ENCODE data around the gene TRIP11. TPM values are rescaled to one million over a fixed set of nuclear protein-coding genes. Genes with fewer than 3 reads are reported as not detected.

The TRIP11 gene
- total RNA-seq, 1 experiment from 2014 or later, result 37.4 TPM

DNA sequence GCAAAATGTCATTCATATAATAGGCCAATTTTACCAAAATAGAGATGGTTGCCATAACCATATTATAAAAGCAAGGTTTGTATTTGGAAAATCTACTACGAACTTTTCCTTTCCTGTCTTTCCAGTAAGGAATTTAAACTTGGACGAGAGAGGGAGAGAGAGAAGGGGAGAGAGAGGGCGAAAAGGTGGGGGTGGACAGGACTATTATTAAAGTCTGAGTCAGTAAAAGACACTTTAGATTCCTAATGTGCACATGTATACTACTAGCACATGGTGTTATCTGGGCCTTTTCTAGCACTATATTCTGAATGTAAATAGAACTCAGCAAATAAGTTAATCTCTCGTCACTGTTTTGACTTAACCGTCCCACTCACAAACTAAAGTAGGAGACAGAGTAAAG lies 62.0 kb downstream of the TRIP11 start (continued):
- no peak for TF ChIP-seq REST (IDR thresholded peaks at IDR 0.05; ENCODE audit: low read depth)

GRCh38 chr14:91975763-91976162 lies 64.1 kb downstream of the TRIP11 start:
- Histone ChIP-seq H3K27me3 (ENCODE audit: insufficient read depth, low read length) (no peaks in the 10 kb centered on the region), H3K9ac (ENCODE audit: low read length) (no peak overlapping the region), H4K20me1 (ENCODE audit: insufficient read depth) (no peaks in the 10 kb centered on the region), H3K4me3 (replicated peaks in 1 of 2; ENCODE audit: low read depth in 1 of 2, low read length in 2 of 2) (no peak overlapping the region), H3K4me1 (ENCODE audit: control insufficient read depth in 1 of 2, insufficient read depth in 2 of 2, low read length in 2 of 2) (peaks cover 0 to 10% of the 10 kb centered on the region in 2 experiments; a peak in 3 of 4 replicates), H3K79me2 (ENCODE audit: insufficient read depth, low read length) (no peaks in the 10 kb centered on the region), H2AFZ (ENCODE audit: low read depth, low read length, poor library complexity, severe bottlenecking) (no peak overlapping the region), H3K9me2 (ENCODE audit: insufficient read depth) (no peaks in the 10 kb centered on the region), H3K9me3 (ENCODE audit: control insufficient read depth in 1 of 2, insufficient read depth in 1 of 2, low read depth in 1 of 2, low read length in 2 of 2) (no peaks in the 10 kb centered on the region), H3K27ac (ENCODE audit: low read depth, low read length) (no peak overlapping the region), H3K4me2 (ENCODE audit: low read length) (no peak overlapping the region), H3K36me3 (ENCODE audit: control insufficient read depth in 1 of 2, insufficient read depth in 2 of 2, low read length in 2 of 2) (peaks cover 0 to 7% of the 10 kb centered on the region in 2 experiments; a peak in 1 of 4 replicates)
- intact Hi-C loops (cut with micrococcal nuclease), result no loop called here
- POLR2A ChIA-PET, result no interaction called here
- RAD21 ChIA-PET (ENCODE audit: low non-redundant PET in 1 of 2, low total read pairs in 2 of 2, uncharacterized antibody in 2 of 2, unreplicated experiment in 2 of 2), result no interaction called here
- TF ChIP-seq POLR2AphosphoS5 (IDR thresholded peaks at IDR 0.05; ENCODE audit: low read depth, low read length), result no peak
- DNase-seq (ENCODE audit: low read depth, low spot score) (no peak), ATAC-seq (no peak)
- CTCF ChIA-PET, result interaction anchor here (0.8 to 3.7 kb wide), 2 partner anchors 21 to 326 kb away, joined by 3 to 18 read pairs; no protein-coding TSS in a partner anchor
- no TSS peak for BruUV-seq (replicated peaks)

- Histone ChIP-seq H3K36me3 (ENCODE audit: control insufficient read depth in 1 of 2, insufficient read depth in 2 of 2, low read length in 2 of 2) (peaks cover 0 to 16% of the 10 kb centered on the region in 2 experiments; a peak in 1 of 4 replicates), H3K27me3 (ENCODE audit: insufficient read depth, low read length) (no peaks in the 10 kb centered on the region), H3K4me2 (ENCODE audit: low read length) (no peak overlapping the region), H3K9me2 (ENCODE audit: insufficient read depth) (no peaks in the 10 kb centered on the region), H3K9ac (ENCODE audit: low read length) (no peak overlapping the region), H3K4me3 (replicated peaks in 1 of 2; ENCODE audit: low read depth in 1 of 2, low read length in 2 of 2) (no peak overlapping the region), H3K9me3 (ENCODE audit: control insufficient read depth in 1 of 2, insufficient read depth in 1 of 2, low read depth in 1 of 2, low read length in 2 of 2) (no peaks in the 10 kb centered on the region), H2AFZ (ENCODE audit: low read depth, low read length, poor library complexity, severe bottlenecking) (no peak overlapping the region), H4K20me1 (ENCODE audit: insufficient read depth) (no peaks in the 10 kb centered on the region), H3K79me2 (ENCODE audit: insufficient read depth, low read length) (no peaks in the 10 kb centered on the region), H3K4me1 (ENCODE audit: control insufficient read depth in 1 of 2, insufficient read depth in 2 of 2, low read length in 2 of 2) (no peaks in the 10 kb centered on the region), H3K27ac (ENCODE audit: low read depth, low read length) (no peak overlapping the region)
- CTCF ChIA-PET, result interaction anchor here (0.5 kb wide), 1 partner anchor 1786 kb away, joined by 3 read pairs; no protein-coding TSS in a partner anchor
- ATAC-seq (no peak), DNase-seq (ENCODE audit: low read depth, low spot score) (no peak)
- TF ChIP-seq RAD21 (IDR thresholded peaks at IDR 0.05; ENCODE audit: low read depth), result no peak
- TF ChIP-seq TCF7L2 (IDR thresholded peaks at IDR 0.05; ENCODE audit: borderline replicate concordance, extremely low read depth, insufficient read depth, insufficient read length), result no peak
- TF ChIP-seq EGR1 (IDR thresholded peaks at IDR 0.05; ENCODE audit: low read depth), result no peak
- TF ChIP-seq, protein P1, sequence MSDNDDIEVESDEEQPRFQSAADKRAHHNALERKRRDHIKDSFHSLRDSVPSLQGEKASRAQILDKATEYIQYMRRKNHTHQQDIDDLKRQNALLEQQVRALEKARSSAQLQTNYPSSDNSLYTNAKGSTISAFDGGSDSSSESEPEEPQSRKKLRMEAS (IDR thresholded peaks at IDR 0.05), result no peak
- TF ChIP-seq SRF (IDR thresholded peaks at IDR 0.05; ENCODE audit: low read depth), result no peak
- no TSS peak for BruUV-seq (replicated peaks)
- POLR2A ChIA-PET, result no interaction called here
- RAD21 ChIA-PET (ENCODE audit: low non-redundant PET in 1 of 2, low total read pairs in 2 of 2, uncharacterized antibody in 2 of 2, unreplicated experiment in 2 of 2), result no interaction called here
- intact Hi-C loops (cut with micrococcal nuclease), result no loop called here
These were observed 68.6 kb downstream of the TRIP11 start for GRCh38 chr14:91971188-91971778.

Data from HCT116 (cell line).